Limb (tissue), 2 donors: ENCODE data around the gene SLC38A5.
"Not testable (repeated sequence)": the region's sequence is repeated elsewhere in the genome, so short reads cannot be mapped to it uniquely, and the experiment has no call there.

Experiments used
- DNase-seq, 2 donors: peaks; one replicate each; pipeline ENCODE4 v3.0.0-alpha.2; 2016; ENCODE audit errors: extremely low spot score in 2 of 2

The SLC38A5 gene

GRCh38 chrX:48470110-48470832, at the start of gene SLC38A5:
Gene SLC38A5, minus strand, starts transcription at chrX:48470260. Its CDS starts 2,336 bp downstream, at chrX:48467924.
- no peak for DNase-seq

- DNase-seq, result not testable (repeated sequence)
These were observed 49.4 kb upstream of the SLC38A5 start for GRCh38 chrX:48519481-48519880.

GRCh38 chrX:48516987-48517386, 46.9 kb upstream of the SLC38A5 start:
- no peak for DNase-seq

- no peak for DNase-seq
These were observed 46.2 kb upstream of the SLC38A5 start for GRCh38 chrX:48516285-48516684.

GRCh38 chrX:48515842-48516241, 45.8 kb upstream of the SLC38A5 start:
- DNase-seq, result no peak

- DNase-seq, result no peak
These were observed 44.9 kb upstream of the SLC38A5 start for GRCh38 chrX:48514868-48515460.

GRCh38 chrX:48514126-48514806, 44.2 kb upstream of the SLC38A5 start:
- DNase-seq, result no peak

GRCh38 chrX:48513670-48514069, 43.6 kb upstream of the SLC38A5 start:
- no peak for DNase-seq

GRCh38 chrX:48512371-48512935, 42.4 kb upstream of the SLC38A5 start:
- DNase-seq, result no peak

GRCh38 chrX:48511560-48511959, 41.5 kb upstream of the SLC38A5 start:
- no peak for DNase-seq

- no peak for DNase-seq
These were observed 39.6 kb upstream of the SLC38A5 start for GRCh38 chrX:48509619-48510018.

- DNase-seq, result no peak
These were observed 39.2 kb upstream of the SLC38A5 start for GRCh38 chrX:48509245-48509590.

GRCh38 chrX:48508400-48509244, 38.6 kb upstream of the SLC38A5 start, which contains the start of gene PORCN:
Gene PORCN, plus strand, starts transcription at chrX:48508992. Its CDS starts 829 bp downstream, at chrX:48509821.
- DNase-seq, result peak; percentile 32 to 84

GRCh38 chrX:48507246-48507645, 37.2 kb upstream of the SLC38A5 start:
- no peak for DNase-seq

GRCh38 chrX:48505481-48505880, 35.4 kb upstream of the SLC38A5 start:
- DNase-seq, result no peak

GRCh38 chrX:48504261-48504660, 34.2 kb upstream of the SLC38A5 start:
- no peak for DNase-seq

GRCh38 chrX:48498374-48498809, 28.3 kb upstream of the SLC38A5 start:
- DNase-seq, result no peak

GRCh38 chrX:48497871-48498270, 27.8 kb upstream of the SLC38A5 start:
- no peak for DNase-seq

GRCh38 chrX:48496660-48497059, 26.6 kb upstream of the SLC38A5 start:
- no peak for DNase-seq

GRCh38 chrX:48493890-48494364, 23.9 kb upstream of the SLC38A5 start:
- DNase-seq, result no peak

- DNase-seq, result no peak
These were observed 22.3 kb upstream of the SLC38A5 start for GRCh38 chrX:48492293-48492910.
